ENCODE measurements around the gene SCN9A. TPM values are rescaled to one million over a fixed set of nuclear protein-coding genes. Genes with fewer than 3 reads are reported as not detected.
A peak's percentile ranks its signal among the peaks of the same experiment; 100 is the strongest.
"Not testable (repeated sequence)": the region's sequence is repeated elsewhere in the genome, so short reads cannot be mapped to it uniquely, and the experiment has no call there.

The SCN9A gene
- total RNA-seq, 1 donor from 2014 or later: 0.51 TPM

DNA sequence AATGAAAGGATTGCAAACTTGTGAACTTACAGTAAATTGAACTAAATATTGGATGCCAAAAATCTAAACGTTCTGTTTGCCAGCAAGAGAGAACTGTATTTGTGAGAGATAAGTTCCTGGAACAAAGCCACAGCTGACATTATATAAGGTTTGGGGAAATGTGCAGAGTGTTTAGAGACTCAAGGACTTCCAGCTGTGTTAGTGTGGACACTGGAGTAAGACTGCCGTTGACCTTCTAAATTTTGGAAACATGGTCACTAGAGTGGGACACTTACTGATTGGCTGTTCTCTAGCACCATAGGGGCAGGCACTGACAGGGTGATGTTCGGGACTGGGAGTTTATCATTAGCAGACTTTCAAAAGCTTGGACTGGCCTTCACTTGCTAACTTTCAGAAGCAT lies 40.5 kb downstream of the SCN9A start:
- no peak for DNase-seq (ENCODE audit: low read depth in 2 of 2)

DNA sequence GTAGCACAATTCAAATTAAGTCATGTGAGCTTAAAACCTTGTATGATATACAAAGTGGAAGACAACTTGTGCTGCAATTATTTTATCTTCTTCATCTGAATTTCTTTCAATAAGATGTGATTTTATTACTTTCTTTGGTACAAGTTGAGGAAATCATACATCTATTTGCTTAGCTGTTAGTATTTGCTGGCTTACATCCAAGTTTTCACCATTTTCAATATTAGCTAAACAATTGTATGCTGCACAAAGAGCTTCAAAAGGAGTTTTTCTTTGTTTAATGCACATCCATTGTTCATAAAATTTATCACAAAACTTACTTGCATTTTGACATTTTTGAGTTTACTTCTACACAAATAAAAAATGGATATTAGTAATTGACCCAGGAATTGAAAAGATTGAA lies 40.9 kb downstream of the SCN9A start:
- DNase-seq (ENCODE audit: low read depth in 2 of 2): peak in 1 of 2 donors; percentile 6

DNA sequence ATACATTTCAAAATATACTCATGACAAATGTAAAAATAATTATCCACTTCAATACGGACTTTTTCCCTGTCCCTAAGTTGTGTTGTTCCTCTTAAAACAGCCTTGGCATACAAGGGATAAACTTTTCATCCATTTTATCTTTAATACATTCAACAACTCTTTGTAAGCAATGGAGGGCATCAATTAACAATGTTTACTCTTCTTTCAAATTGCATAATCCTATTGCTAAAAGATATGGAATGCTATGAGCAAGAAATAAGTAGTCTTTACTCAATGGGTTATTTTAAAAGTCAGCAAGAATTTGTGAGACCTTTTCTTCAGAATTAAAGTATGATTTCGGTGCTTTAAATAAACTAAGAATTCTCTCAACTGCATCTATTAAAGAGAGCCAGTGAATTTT lies 41.9 kb downstream of the SCN9A start:
- no peak for DNase-seq (ENCODE audit: low read depth in 2 of 2)

DNA sequence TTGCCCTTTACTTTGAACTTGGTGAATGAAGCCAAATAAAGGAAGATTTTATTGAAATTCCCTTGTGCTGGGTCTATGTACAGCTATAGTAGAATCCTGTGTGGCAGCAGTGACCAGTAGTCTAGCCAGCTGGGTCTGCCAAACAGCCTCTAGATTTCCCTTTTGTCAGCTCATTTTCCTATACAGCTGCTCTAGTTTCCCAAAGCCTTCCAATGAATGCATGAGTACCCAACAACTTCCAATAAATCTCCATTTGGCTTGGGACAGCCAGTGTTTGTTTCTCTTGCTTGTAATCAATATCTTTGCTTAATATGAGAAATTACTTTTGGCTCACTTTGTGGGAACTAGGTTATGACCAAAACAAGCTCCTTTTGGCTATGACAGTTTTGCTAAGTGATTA lies 43.6 kb downstream of the SCN9A start:
- DNase-seq (ENCODE audit: low read depth in 2 of 2): no peak

DNA sequence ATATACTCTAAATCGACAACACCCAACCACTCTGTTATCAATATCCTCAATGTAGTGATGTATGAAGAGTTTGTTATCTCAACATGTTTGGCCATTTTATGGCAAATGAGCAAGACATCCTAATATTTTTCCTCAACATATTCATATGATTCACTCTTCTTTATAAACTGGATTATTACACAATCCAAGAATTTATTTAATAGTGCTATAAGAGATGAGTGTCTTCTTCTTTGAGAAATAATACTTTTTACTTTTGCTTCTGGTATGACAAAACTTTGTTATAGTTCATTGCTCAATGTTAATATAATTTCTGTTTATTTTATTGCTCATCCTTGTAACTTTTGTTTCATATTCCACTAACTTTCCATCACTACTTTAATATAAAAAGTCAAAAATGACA lies 44.3 kb downstream of the SCN9A start:
- DNase-seq (ENCODE audit: low read depth in 2 of 2): no peak

DNA sequence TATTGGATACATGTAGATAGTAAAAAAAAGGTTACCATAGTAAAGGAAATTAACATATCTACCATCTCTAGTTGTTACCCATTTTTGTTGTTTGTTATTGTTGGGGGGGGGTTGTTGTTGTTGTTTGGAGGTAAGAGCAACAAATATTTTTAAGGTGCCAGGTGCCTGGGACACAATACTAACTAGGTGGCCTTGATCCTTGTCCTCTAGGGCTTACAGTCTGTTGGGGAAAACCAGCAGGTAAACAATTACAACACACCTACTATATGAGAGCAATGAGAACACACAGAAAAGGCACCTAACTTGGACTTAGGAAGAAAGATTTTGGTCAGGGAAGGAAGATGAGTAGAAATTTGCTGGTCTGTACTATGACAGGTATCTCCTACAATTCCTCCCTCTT lies 46.3 kb downstream of the SCN9A start:
- no peak for DNase-seq (ENCODE audit: low read depth in 2 of 2)

DNA sequence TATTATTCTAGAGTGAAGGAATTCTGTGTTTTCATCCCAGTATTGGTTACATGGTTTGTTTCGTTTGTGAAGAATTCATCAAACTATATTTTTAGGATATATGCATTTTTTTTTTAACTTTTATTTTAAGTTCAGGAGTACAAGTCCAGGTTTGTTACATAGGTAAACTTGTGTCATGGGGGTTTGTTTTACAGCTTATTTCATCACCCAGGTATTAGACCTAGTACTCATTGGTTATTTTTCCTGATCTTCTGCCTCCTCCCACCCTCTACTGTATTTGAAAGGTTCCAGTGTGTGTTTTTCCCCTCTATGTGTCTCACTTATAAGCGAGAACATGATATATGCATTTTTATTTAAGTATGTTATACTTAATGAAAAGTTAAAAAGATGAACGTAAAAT lies 47.6 kb downstream of the SCN9A start:
- no peak for DNase-seq (ENCODE audit: low read depth in 2 of 2)

DNA sequence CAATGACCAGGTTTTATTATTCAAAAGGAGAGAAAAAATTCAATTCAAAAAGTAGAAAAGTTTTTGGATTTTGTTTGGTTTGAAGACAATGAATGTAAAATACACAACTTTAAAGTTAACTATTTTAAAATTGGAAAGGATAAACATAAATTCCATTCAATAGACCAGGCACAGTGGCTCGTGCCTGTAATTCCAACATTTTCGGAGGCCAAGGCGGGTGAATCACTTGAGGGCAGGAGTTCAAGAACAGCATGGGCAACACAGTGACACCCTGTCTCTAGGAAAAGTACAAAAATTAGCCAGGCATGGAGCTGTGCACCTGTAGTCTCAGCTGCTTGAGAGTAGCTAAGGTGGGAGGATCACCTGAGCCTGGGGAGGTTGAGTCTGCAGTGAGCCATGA lies 54.7 kb downstream of the SCN9A start:
- DNase-seq (ENCODE audit: low read depth in 2 of 2): no peak

DNA sequence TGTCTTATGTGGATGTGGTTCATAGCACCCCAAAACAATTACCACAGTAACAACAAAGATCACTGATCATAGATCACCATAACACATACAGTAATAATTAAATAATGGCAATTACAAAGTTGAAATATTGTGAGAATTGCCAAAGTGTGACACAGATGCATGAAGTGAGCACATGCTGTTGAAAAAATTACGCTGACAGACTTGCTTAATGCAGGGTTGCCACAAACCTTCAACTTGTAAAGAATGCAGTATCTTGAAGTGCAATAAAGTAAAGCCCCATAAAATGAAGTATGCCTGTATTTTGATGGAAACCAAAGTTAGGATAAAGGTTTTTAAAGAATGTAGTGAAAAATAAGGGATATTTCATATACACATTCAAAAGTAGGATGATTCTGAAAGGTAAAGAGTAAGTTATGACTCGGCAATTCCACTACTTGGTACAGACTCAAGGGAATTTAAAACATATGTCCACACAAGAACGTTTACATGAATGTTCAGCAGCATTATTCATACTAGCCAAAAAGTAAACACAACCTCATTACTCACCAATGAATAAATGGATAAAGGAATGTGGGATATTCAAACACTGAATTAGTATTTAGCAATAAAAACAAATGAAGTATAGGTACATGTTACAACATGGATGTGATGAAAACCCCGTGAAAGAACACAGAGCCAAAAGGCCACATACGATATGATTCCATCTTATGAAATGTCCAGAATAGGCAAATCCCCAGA lies 61.6 kb downstream of the SCN9A start:
- no peak for DNase-seq (ENCODE audit: low read depth in 2 of 2)

DNA sequence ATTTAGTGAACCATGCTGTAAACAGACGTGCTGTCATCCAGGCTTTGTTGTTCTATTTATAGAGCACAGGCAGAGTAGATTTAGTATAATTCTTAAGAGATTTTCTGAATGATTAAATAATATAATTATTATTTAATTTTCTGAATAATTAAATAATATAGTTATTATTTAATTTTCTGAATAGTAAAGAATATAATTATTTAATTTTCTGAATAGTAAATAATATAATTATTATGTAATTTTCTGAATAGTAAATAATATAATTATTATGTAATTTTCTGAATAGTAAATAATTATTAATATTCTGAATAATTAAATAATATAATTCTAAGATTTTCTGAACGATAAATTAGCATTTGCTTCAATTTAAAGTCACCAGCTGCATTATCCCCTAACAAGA lies 62.9 kb downstream of the SCN9A start:
- DNase-seq (ENCODE audit: low read depth in 2 of 2): not testable (repeated sequence)

DNA sequence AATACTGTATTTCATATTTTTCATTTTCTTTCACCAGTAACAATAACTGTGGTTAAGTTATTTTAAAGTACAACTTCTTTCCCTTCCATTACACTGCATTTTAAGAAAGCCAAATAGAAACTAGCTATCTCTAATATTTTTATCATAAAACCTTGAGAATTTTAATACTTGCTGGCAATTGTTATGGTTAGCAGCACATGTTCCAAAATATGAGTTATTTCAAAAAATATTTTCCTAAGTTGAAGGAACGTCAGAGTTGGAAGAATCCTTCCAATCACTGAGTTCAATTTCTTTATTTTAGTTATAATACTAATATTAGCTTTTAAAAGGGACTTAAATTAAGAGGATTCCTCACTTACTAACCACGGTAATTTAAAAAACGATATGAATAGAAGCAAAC lies 68.4 kb downstream of the SCN9A start:
- DNase-seq (ENCODE audit: low read depth in 2 of 2): no peak

DNA sequence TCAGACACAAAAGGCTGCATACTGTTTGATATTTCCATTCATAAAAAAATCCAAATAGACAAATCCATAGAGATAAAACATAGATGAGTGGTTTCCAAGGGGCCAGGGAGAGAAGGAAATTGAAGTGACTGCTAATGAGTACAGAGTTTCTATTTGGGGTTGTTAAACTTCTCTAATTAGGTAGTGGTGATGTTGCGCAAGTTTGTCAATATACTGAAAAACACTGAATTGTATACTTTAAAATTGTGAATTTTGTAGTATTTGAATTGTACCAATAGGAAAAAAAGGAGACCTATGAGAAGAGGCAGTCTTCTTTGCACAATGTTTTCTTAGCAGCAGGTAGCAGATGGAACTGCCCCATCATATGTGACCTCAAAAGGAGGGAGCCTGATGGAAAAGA lies 71.1 kb downstream of the SCN9A start:
- DNase-seq (ENCODE audit: low read depth in 2 of 2): no peak

DNA sequence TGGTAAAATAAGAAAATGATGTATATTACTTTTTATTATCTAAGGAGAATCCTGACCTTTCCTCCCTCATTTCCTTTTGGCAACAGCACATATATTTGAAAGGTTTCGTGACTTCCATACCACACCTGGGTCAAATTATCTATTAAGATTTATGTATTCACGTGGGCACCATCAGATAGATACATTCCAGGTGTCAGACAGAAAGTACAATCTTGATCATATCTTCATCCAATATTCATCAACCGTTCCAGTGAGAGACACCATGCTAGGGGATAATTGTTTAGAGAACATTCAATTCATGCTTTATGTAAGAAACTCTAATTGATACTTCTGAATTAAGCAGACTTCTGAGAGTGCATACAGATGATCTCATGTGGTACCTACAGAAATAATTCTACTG lies 73.7 kb downstream of the SCN9A start:
- DNase-seq (ENCODE audit: low read depth in 2 of 2): no peak

DNA sequence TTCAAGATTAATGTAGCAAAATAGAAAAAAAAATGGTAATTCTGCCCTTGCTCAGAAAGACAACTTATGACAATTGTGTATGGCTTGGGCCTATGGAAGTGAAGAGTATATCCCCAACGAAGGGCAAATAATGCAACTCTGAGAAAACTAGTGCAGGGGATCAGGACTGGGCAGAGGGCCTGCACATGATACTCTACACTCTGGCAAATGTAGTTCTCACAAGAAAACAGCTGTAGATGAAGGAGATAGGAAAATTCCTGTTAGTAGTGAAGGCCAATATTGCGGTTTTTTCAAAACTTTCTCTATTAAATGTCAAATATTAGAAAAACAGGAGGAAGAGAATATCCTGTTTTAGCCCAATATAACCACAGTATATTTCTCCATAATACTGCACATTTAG lies 77.8 kb downstream of the SCN9A start:
- DNase-seq (ENCODE audit: low read depth in 2 of 2): no peak

DNA sequence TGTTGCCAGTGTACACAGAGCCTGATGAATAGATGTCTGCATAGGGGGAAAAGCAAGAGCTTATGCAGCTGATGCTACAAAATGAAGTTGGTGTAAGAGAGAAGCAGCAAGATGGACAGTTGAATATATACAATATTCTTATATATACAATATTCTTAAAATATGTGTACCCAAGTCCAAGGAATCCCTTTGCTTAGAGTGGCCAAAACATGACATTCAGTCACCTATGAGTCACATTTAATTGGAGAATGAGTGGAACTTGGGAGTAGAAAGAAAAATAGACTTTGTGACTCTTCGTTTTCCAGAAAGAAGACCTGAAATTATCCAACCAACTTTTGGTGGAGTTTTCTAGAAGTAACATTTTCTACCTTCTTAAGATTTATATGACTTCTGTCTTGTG lies 81.8 kb downstream of the SCN9A start:
- DNase-seq (ENCODE audit: low read depth in 2 of 2): no peak

DNA sequence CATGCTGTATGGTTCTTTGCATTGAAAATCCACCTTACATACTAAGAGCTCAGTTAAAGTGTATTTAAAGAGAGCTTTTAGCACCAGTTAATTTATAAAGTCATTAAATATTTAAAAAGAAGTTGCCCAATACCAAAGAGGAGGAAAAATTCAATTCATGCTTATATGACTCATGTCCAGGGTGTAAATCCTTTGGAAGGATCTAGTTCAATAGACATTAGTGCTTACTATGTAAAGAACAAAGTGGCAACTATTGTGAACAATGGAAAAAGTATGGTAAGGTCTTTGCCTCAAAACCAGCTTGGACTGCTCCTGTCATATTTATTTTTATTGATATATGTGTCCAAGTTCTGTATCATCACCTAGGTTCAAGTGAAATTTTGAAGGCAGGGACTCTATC lies 90.5 kb downstream of the SCN9A start:
- no peak for DNase-seq (ENCODE audit: low read depth in 2 of 2)

DNA sequence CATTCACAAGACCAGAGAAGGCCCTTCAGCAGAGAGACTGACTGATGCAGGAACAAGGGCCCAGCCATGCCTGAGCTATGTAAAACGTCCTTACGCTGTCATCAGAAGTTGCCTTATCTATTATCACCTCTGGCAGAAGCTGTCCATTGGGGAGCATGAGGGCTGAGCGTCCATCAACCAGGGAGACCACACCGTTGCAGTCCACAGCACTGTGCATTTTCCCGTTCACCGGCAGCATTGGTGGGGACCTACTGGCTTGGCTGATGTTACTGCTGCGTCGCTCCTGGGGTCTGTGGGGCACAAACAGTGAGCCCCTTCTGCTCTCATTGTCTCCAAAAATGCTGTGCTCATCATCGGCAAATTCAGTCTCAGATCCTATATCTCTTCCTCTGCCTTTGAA lies 91.4 kb downstream of the SCN9A start:
- DNase-seq (ENCODE audit: low read depth in 2 of 2): no peak

DNA sequence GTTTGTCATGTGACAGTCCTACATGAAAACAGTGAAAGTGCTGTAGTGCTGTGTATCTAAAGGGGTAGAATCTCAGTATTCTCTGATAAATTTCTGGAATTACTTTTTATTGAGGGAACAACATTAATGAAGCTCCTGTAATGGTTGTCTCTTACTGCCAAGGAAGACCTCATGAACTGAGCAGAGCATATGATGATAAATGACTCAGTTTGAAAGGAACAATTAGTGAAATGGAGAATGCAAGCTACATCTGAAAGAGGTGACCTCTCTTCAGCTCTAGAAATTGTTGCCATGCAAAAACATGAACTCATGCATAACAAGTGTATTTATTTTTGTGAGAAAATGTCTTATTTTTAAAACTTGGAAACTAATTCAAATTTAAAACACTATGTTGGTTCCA lies 93.6 kb downstream of the SCN9A start:
- DNase-seq (ENCODE audit: low read depth in 2 of 2): no peak

DNA sequence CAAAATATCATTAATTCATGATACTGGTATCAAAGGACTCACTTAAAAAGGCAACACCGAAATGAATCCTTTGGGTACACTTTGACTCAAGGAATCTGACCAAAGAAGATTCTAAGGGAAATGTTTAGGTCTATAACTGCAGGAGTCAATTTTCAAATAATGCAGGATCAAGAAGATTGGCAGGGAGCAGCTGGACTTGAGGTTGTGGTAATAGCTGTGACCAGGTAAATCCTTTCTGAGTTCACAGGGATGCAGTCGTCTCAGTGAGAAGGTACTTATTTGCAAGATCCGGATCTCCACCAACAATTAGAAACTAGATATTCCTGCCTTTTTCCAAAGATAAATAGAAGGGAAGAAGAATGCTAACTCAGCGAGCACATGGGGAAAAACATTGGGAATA lies 96.9 kb downstream of the SCN9A start:
- no peak for DNase-seq (ENCODE audit: low read depth in 2 of 2)

DNA sequence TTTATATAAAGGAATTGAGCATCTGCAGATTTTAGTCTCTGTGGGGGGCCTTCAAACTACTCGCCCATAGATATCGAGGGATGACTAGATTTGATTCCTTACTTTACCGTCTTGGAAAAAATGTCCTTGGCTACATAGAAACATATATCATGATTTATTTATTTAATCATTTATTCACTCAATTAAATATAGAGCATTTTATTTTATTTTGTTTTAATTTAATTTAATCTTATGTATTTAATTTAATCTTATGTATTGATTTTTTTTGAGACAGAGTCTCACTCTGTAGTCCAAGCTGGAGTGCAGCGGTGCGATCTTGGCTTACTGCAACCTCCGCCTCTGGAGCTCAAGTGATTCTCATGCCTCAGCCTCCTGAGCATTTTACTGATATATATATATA lies 105.4 kb downstream of the SCN9A start:
- DNase-seq (ENCODE audit: low read depth in 2 of 2): no peak

DNA sequence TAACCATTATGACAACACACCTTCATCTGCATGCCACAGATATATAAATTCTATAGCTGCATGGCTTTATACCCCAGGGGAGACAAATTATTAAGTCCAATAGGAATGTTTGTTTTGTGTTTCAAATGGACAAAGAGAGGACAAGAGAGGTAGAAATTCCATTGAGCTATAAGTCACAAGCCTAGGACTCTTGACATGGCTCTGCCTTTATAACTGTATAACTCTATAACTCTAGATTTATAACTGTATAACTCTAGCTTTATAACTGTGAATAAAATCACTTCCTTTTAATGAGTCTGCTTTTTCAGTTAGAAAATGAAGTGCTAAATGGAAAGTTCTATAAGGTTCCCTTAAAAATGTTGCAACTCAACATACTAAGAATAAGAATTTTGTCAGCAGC lies 106.4 kb downstream of the SCN9A start:
- DNase-seq (ENCODE audit: low read depth in 2 of 2): no peak

DNA sequence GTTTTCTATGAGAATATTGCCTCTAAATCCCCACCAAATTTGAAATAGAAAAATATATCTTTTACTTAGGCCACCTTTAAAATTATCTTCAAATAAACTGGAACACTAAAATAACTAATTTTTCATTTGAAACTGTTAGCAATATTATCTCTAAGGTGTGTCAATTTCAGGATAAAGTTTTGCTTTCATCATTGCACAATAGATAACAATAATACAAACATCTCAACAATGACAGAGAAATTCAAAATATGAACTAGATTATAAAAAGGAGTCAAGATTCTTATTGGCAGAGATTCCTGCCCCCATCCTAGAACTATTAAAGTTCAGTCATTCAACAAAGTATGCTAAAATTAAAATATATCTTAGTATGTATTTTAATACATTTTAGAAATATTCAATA lies 117.9 kb downstream of the SCN9A start:
- DNase-seq (ENCODE audit: low read depth in 2 of 2): no peak

DNA sequence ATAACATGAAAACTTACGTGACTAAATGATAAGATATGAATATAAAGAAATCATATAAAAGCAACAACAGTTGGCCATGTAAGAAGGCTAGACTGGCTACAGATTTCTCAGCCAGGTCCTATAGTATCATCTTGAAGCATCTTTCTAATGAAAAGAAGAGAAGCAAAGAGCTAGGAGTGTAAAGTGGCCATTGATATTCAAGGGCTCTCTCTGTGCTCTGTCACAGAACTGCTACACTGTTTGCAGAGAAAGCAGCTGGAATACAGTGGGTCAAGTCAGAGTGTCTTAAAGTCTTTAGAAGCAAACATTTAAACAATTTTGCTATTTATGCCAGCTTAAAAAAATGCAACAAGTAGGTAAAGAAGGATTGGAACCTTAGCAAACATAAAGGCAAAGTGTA lies 118.8 kb downstream of the SCN9A start:
- no peak for DNase-seq (ENCODE audit: low read depth in 2 of 2)

DNA sequence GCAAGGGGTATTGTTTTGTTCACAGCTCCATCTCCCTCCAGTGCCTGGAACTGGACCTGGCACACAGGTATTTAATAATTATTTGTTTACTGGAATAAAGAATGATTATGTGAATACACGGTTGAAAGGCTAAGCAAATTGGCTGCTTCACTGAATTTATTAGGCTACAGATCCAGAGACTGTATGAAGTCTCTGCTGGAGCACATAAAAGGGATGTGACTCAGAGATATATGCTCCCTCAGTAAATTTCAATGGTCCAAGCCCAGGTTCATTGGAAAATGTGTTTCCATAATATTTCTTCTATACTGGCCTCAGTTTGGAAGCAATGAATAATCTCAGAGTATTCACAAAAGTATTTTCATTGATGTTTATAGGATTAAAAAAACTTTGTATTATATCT lies 126.4 kb downstream of the SCN9A start:
- DNase-seq (ENCODE audit: low read depth in 2 of 2): no peak

Data from dermis microvascular lymphatic vessel endothelial cell (primary cell).